WTC11 (cell line): Measurements from ENCODE around the gene NOL7. TPM values are rescaled to one million over a fixed set of nuclear protein-coding genes. Genes with fewer than 3 reads are reported as not detected.

Experiments used
- ATAC-seq: fragments of 200-7000 bp; cut with Tn5 transposase; 2 replicates; pipeline ENCODE4 v1.10.0; 2021; ENCODE audit warnings: mild to moderate bottlenecking, moderate library complexity
- CTCF ChIA-PET: fragments of 300-600 bp; sonication (Branson Sonifier 250); formaldehyde crosslinking; loops from one replicate; lab custom pipeline; 2021; ENCODE audit warnings: antibody characterized with exemption; lab: Charles Lee
- POLR2A ChIA-PET: fragments of 350-600 bp; sonication (Branson Sonifier 250); formaldehyde crosslinking; loops from one replicate; lab custom pipeline; 2021; ENCODE audit warnings: antibody characterized with exemption; lab: Charles Lee
- DNase-seq: peaks from one replicate; pipeline ENCODE4 v3.0.0; 2021; ENCODE audit warnings: low spot score
- H3K27ac Mint-ChIP-seq: 2 replicates; pipeline ENCODE4 v1.8.0; 2021; ENCODE audit warnings: mixed read lengths
- H3K27me3 Mint-ChIP-seq: 2 replicates; pipeline ENCODE4 v1.8.0; 2021; ENCODE audit warnings: low read depth, mild to moderate bottlenecking, moderate library complexity, mixed read lengths
- H3K36me3 Mint-ChIP-seq: 2 replicates; pipeline ENCODE4 v1.8.0; 2021; ENCODE audit warnings: mixed read lengths
- H3K4me1 Mint-ChIP-seq: 2 replicates; pipeline ENCODE4 v1.8.0; 2022; ENCODE audit warnings: mixed read lengths
- H3K4me3 Mint-ChIP-seq: 2 replicates; pipeline ENCODE4 v1.8.0; 2021; ENCODE audit warnings: mild to moderate bottlenecking, moderate library complexity, mixed read lengths
- H3K9me3 Mint-ChIP-seq: 2 replicates; pipeline ENCODE4 v1.8.0; 2021; ENCODE audit warnings: mixed read lengths
- ATF1 ChIP-seq: sonication (generic); formaldehyde crosslinking; IDR thresholded peaks from 2 replicates; pipeline ENCODE4 v1.8.1; 2023; ENCODE audit warnings: mild to moderate bottlenecking, moderate library complexity, missing genetic modification reagents
- ATF2 ChIP-seq: sonication (generic); formaldehyde crosslinking; IDR thresholded peaks from 2 replicates; pipeline ENCODE4 v1.8.1; 2022; ENCODE audit warnings: low read depth, missing genetic modification reagents, borderline replicate concordance
- ATF3 ChIP-seq: sonication (generic); formaldehyde crosslinking; conservative IDR thresholded peaks from 2 replicates; pipeline ENCODE4 v1.8.1; 2022; ENCODE audit warnings: mild to moderate bottlenecking, missing genetic modification reagents
- E2F1 ChIP-seq: sonication (generic); formaldehyde crosslinking; IDR thresholded peaks from 2 replicates; pipeline ENCODE4 v1.8.0; 2022; ENCODE audit warnings: mild to moderate bottlenecking, missing genetic modification reagents
- ERG ChIP-seq: fragments of 250-450 bp; sonication (Bioruptor Pico); IDR thresholded peaks from 2 replicates; pipeline ENCODE4 v1.8.0; 2021; ENCODE audit warnings: mild to moderate bottlenecking
- GABPB1 ChIP-seq: sonication (generic); formaldehyde crosslinking; IDR thresholded peaks from 2 replicates; pipeline ENCODE4 v1.8.1; 2023; ENCODE audit warnings: mild to moderate bottlenecking, missing genetic modification reagents
- IRF1 ChIP-seq: sonication (generic); formaldehyde crosslinking; IDR thresholded peaks from 2 replicates; pipeline ENCODE4 v1.8.0; 2023; ENCODE audit warnings: missing genetic modification reagents
- JUN ChIP-seq: sonication (generic); formaldehyde crosslinking; IDR thresholded peaks from 2 replicates; pipeline ENCODE4 v1.8.0; 2023; ENCODE audit warnings: mild to moderate bottlenecking, missing genetic modification reagents
- NFATC4 ChIP-seq: fragments of 250-450 bp; sonication (Bioruptor Pico); IDR thresholded peaks from 2 replicates; pipeline ENCODE4 v1.9.0; 2021; ENCODE audit warnings: mild to moderate bottlenecking
- NFE2L1 ChIP-seq: sonication (generic); formaldehyde crosslinking; IDR thresholded peaks from 2 replicates; pipeline ENCODE4 v1.8.1; 2023; ENCODE audit warnings: missing genetic modification reagents
- NFYB ChIP-seq: sonication (generic); formaldehyde crosslinking; conservative IDR thresholded peaks from 2 replicates; pipeline ENCODE4 v1.8.0; 2022; ENCODE audit warnings: low read depth, missing genetic modification reagents
- NR1H2 ChIP-seq: sonication (generic); formaldehyde crosslinking; IDR thresholded peaks from 2 replicates; pipeline ENCODE4 v1.9.0; 2021; ENCODE audit warnings: mild to moderate bottlenecking, moderate library complexity, missing genetic modification reagents
- PREB ChIP-seq: sonication (generic); formaldehyde crosslinking; IDR thresholded peaks from 2 replicates; pipeline ENCODE4 v1.8.1; 2022; ENCODE audit warnings: mild to moderate bottlenecking, missing genetic modification reagents, moderate library complexity, borderline replicate concordance
- RELA ChIP-seq: sonication (generic); formaldehyde crosslinking; IDR thresholded peaks from 2 replicates; pipeline ENCODE4 v1.8.1; 2022; ENCODE audit warnings: missing genetic modification reagents, mild to moderate bottlenecking, borderline replicate concordance
- RORB ChIP-seq: fragments of 250-450 bp; sonication (Bioruptor Pico); IDR thresholded peaks from 2 replicates; pipeline ENCODE4 v1.9.0; 2021; ENCODE audit warnings: mild to moderate bottlenecking
- SMAD4 ChIP-seq: sonication (generic); formaldehyde crosslinking; IDR thresholded peaks from 2 replicates; pipeline ENCODE4 v1.8.0; 2022; ENCODE audit warnings: mild to moderate bottlenecking, missing genetic modification reagents
- TEAD4 ChIP-seq: sonication (generic); formaldehyde crosslinking; IDR thresholded peaks from 2 replicates; pipeline ENCODE4 v1.8.0; 2022; ENCODE audit warnings: mild to moderate bottlenecking, missing genetic modification reagents
- ZBTB43 ChIP-seq: sonication (generic); formaldehyde crosslinking; IDR thresholded peaks from 2 replicates; pipeline ENCODE4 v1.8.1; 2023; ENCODE audit warnings: mild to moderate bottlenecking, missing genetic modification reagents
- ZMAT4 ChIP-seq: fragments of 250-450 bp; sonication (Bioruptor Pico); IDR thresholded peaks from 2 replicates; pipeline ENCODE4 v1.9.0; 2021; ENCODE audit warnings: mild to moderate bottlenecking
- ZNF138 ChIP-seq: sonication (generic); formaldehyde crosslinking; conservative IDR thresholded peaks from 2 replicates; pipeline ENCODE4 v1.8.1; 2022; ENCODE audit warnings: mild to moderate bottlenecking, moderate library complexity, missing genetic modification reagents
- total RNA-seq: library from RNA; stranded (reverse); gene quantifications from 3 replicates; pipeline ENCODE4 v1.2.3, GENCODE V29; 2021

The NOL7 gene
- total RNA-seq, 1 experiment from 2014 or later, result 76.1 TPM

GRCh38 chr6:13664703-13665352, 49.7 kb downstream of the NOL7 start:
- no peak overlapping the region for H3K4me3 Mint-ChIP-seq
- POLR2A ChIA-PET, result no interaction called here
- H3K27ac Mint-ChIP-seq, result no peak overlapping the region
- ATAC-seq, result no peak
- no peaks in the 10 kb centered on the region for H3K27me3 Mint-ChIP-seq
- H3K9me3 Mint-ChIP-seq, result no peaks in the 10 kb centered on the region
- peaks cover 55% of the 10 kb centered on the region for H3K4me1 Mint-ChIP-seq
- H3K36me3 Mint-ChIP-seq, result 0 out of 2 replicates have a peak, but pooled peaks cover 2% of the 10 kb centered on the region
- CTCF ChIA-PET, result no interaction called here
- DNase-seq, result no peak
- TF ChIP-seq ZMAT4 (CRISPR knock-in tag) (no peak), JUN (CRISPR knock-in tag) (no peak), ATF2 (CRISPR knock-in tag) (no peak), ZNF138 (CRISPR knock-in tag) (no peak), SMAD4 (CRISPR knock-in tag) (no peak), ZBTB43 (CRISPR knock-in tag) (no peak), NFYB (no peak), NR1H2 (no peak), NFE2L1 (CRISPR knock-in tag) (no peak), ERG (CRISPR knock-in tag) (no peak), PREB (CRISPR knock-in tag) (no peak), ATF3 (CRISPR knock-in tag) (no peak), IRF1 (CRISPR knock-in tag) (no peak), GABPB1 (CRISPR knock-in tag) (no peak), RORB (no peak), E2F1 (no peak), RELA (CRISPR knock-in tag) (no peak), TEAD4 (no peak), NFATC4 (CRISPR knock-in tag) (no peak), ATF1 (no peak)
